GM21619 (cell line): ENCODE measurements around the gene NUPR1.
"Not testable (repeated sequence)": the region's sequence is repeated elsewhere in the genome, so short reads cannot be mapped to it uniquely, and the experiment has no call there.

Experiments used
- ATAC-seq: cut with Tn5 transposase; IDR thresholded peaks from one replicate; pipeline ENCODE4 v1.9.1; 2021; ENCODE audit not compliant: unreplicated experiment

Gene NUPR1

GRCh38 chr16:28499854-28500253 is 38.9 kb downstream of the NUPR1 start:
- ATAC-seq: no peak

- no peak for ATAC-seq
Observed at GRCh38 chr16:28498666-28499381, 40.0 kb downstream of the NUPR1 start.

DNA sequence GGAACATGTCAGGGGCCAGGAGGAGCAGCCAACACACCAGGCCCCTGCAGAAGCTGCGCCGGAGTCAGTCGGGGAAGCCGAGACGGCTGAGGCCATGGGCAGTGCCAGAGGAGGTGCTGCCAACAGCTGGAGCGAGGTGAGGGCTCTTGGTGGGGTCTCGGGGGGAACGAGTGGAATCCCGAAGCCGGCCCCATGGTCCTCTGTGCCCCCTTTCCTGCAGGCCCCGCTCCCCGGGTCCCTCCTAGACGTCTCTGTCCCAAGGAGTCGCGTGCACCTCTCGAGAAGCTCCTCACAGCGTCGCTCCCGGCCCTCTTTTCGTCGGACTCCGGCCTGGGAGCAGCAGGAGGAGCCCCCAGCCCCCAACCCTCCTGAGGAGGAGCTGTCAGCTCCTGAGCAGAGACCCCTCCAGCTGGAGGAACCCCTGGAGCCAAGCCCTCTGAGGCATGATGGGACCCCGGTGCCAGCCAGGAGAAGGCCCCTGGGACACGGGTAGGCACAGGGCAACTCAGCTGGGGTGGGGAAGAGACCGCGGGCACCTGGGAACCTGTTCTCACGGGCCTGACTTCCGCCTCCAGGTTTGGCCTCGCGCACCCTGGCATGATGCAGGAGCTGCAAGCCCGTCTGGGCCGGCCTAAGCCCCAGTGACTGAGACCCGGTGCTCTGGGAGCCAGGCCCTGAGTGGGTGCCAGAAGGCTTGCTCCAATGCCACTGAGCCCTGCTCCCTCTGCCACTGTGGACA is 40.7 kb downstream of the NUPR1 start:
- no peak for ATAC-seq

GRCh38 chr16:28497386-28497785 is 41.4 kb downstream of the NUPR1 start:
- no peak for ATAC-seq

GRCh38 chr16:28496844-28497243 is 41.9 kb downstream of the NUPR1 start:
- no peak for ATAC-seq

DNA sequence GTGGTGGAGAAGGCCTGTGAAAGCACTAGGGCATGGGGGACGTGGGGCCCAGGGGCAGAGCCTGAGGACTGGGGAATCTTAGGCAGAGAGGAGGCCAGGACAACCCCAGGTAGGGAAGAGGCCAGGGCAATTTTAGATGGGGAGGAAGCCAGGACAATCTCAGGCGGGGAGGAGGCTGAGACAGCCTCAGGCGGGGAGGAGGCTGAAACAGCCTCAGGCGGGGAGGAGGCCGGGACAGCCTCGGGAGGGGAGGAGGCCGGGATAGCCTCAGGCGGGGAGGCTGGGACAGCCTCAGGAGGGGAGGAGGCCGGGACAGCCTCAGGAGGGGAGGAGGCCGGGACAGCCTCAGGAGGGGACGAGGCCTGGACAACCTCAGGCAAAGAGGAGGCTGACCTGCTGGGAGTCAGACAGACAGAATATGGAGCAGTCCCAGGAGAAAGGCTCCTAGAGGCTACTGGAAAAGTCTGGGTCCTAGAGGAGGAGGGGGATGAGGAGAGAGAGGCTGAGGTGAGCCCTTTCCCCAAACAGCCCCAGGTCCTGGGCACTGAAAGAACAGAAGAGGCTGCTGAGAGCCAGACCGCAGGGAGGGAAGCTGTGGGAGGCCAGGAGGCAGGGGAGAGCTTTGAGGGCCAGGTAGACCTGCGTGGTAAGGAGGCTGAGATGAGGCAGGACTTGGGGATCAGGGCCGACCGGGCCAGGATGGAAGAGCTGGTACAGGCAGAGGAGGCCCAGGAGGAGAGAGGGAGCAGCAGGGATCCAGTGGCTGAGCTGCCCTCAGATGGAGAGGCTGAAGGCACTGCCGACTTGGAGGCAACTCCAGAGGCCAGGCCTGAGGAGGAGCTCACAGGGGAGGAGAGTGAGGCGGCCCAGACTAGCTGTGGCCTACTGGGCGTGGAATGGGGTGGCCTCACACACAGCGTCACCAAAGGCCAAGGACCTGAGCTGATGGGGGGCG is 42.7 kb downstream of the NUPR1 start:
- ATAC-seq: no peak

DNA sequence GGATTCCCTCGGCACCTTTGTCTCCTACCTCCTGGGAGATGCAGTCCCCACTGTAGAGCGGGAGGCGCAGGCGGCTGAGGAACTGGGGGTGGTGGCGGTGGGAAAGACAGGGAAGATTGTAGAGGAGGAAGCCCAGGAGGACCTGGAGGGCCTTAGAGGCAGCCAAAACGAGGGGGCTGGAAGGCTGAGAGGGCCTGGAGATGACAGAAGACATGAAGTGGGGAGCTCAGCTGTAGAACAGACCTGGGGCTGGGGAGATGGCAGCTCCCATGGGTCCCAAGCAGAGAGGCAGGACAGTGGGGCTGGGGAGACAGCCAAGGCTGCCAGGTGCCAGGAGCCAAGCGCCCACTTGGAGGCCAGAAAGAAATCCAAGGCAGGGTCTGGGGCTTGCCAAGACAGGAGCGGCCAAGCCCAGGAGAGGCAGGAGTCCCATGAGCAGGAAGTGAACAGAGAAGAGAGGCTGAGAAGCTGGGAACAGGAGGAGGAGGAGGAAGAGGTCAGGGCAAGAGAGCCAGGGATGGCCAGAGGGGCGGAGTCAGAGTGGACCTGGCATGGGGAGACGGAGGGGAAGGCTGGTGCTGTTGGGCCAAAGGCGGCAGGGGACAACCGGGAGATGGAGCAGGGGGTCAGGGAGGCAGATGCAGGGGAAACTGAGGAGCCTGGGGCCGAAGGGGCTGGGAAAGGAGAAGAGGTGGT is 43.5 kb downstream of the NUPR1 start:
- ATAC-seq: no peak

- peak; percentile 48 for ATAC-seq
Observed at GRCh38 chr16:28494121-28494851, 44.5 kb downstream of the NUPR1 start, which contains the start of gene APOBR. Gene APOBR, plus strand, starts transcription at chr16:28494643. Its CDS starts 39 bp downstream, at chr16:28494682.

GRCh38 chr16:28492511-28492910 is 46.3 kb downstream of the NUPR1 start:
- ATAC-seq: no peak

GRCh38 chr16:28491970-28492474 is 46.8 kb downstream of the NUPR1 start, which contains the start of gene CLN3:
Gene CLN3, minus strand, starts transcription at chr16:28492074. Its CDS starts 315 bp downstream, at chr16:28491759.
- ATAC-seq: peak; percentile 63

GRCh38 chr16:28491230-28491969 is 47.4 kb downstream of the NUPR1 start:
- ATAC-seq: no peak

DNA sequence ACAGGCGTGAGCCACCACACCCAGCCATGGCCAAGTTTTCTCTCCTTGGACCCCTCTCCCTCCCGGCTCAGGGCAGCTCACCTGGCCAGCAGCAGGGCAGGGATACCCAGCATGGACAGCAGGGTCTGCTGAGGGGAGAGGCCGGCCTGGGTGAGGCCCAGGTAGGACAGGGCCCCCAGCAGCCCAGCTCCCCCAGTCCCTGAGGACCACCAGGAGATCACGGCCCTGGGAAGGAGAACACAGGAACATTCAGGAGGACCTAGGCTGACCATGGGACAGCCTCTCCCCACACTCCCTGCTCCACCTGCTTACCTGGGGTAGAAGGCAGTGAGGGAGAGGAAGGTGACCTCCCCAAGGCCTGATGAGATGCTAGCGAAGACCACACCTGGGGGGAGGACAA is 52.5 kb downstream of the NUPR1 start:
- ATAC-seq: no peak

GRCh38 chr16:28483361-28483760 is 55.4 kb downstream of the NUPR1 start:
- ATAC-seq: not testable (repeated sequence)
